Endothelial cell of umbilical vein (primary cell): ENCODE data around the gene C1QB. TPM values are rescaled to one million over a fixed set of nuclear protein-coding genes. Genes with fewer than 3 reads are reported as not detected.

Experiments used
- BruUV-seq: library from RNA; stranded (reverse); fragments of 400-500 nt; replicated peaks from 2 replicates; lab custom pipeline; 2021; lab: Mats Ljungman, UMichigan
- CTCF ChIA-PET: fragments of 300-600, 350-600 bp; sonication (Branson Sonifier 250); formaldehyde crosslinking; loops from one replicate; lab custom pipeline; 2021; ENCODE audit warnings: antibody characterized with exemption, inconsistent platforms; lab: Charles Lee
- POLR2A ChIA-PET: fragments of 300-600, 350-600 bp; sonication (Branson Sonifier 250); formaldehyde crosslinking; loops from one replicate; lab custom pipeline; 2021; ENCODE audit warnings: antibody characterized with exemption, inconsistent platforms; lab: Charles Lee
- DNase-seq: peaks from one replicate; pipeline ENCODE4 v3.0.0-alpha.2; 2011; ENCODE audit warnings: low read depth, low spot score
- FAIRE-seq: peaks from 2 replicates; lab custom pipeline; 2011; peaks lifted over from hg19 to GRCh38; lab: Jason Lieb, UNC
- H2AFZ ChIP-seq: 2 replicates; pipeline ENCODE4 v1.6.0; 2012; ENCODE audit warnings: low read depth, low read length, control low read depth, inconsistent platforms
- H3K27ac ChIP-seq: 2 replicates; pipeline ENCODE4 v1.5.1; 2011; ENCODE audit warnings: low read depth, mild to moderate bottlenecking, control low read depth, low read length, moderate library complexity; ENCODE audit not compliant: insufficient read depth
- H3K27me3 ChIP-seq, 2 experiments: 2 replicates each; pipeline versions ENCODE4 v1.6.0 to v1.6.1; 2011; ENCODE audit warnings: low read length in 2 of 2, mixed read lengths in 1 of 2; ENCODE audit not compliant: control insufficient read depth in 2 of 2, insufficient read depth in 2 of 2
- H3K36me3 ChIP-seq, 2 experiments: 2 replicates in 1 of 2; 3 replicates in 1 of 2; pipeline ENCODE4 v1.5.1; 2011; ENCODE audit warnings: low read length in 2 of 2, mild to moderate bottlenecking in 1 of 2, moderate library complexity in 1 of 2; ENCODE audit not compliant: control insufficient read depth in 2 of 2, insufficient read depth in 2 of 2; ENCODE audit errors: extremely low read depth in 1 of 2
- H3K4me1 ChIP-seq: 3 replicates; pipeline ENCODE4 v1.5.1; 2011; ENCODE audit warnings: mild to moderate bottlenecking, low read length; ENCODE audit not compliant: control insufficient read depth, insufficient read depth; ENCODE audit errors: extremely low read depth
- H3K4me2 ChIP-seq: 2 replicates; pipeline ENCODE4 v1.6.1; 2011; ENCODE audit warnings: low read length, control low read depth, mixed read lengths; ENCODE audit not compliant: insufficient read depth
- H3K4me3 ChIP-seq, 3 experiments: fragments of 200-600 bp in 1 of 3; sonication (generic), shearing (Covaris generic) in 1 of 3; replicated peaks in 1 of 3; 2 replicates each; pipeline ENCODE4 v1.5.1; 2011 to 2016; ENCODE audit warnings: control low read depth in 3 of 3, low read length in 3 of 3, mild to moderate bottlenecking in 2 of 3, inconsistent platforms in 1 of 3, low read depth in 1 of 3, moderate library complexity in 1 of 3; ENCODE audit not compliant: insufficient read depth in 1 of 3
- H3K79me2 ChIP-seq: 2 replicates; pipeline ENCODE4 v1.6.0; 2012; ENCODE audit warnings: low read length, inconsistent platforms; ENCODE audit not compliant: control insufficient read depth, insufficient read depth
- H3K9ac ChIP-seq: replicated peaks from 2 replicates; pipeline ENCODE3; 2011; ENCODE audit warnings: low read length, control low read depth; ENCODE audit not compliant: insufficient read depth; ENCODE audit errors: extremely low read depth
- H3K9me1 ChIP-seq: replicated peaks from 3 replicates; pipeline ENCODE4 v1.6.0; 2011; ENCODE audit warnings: mild to moderate bottlenecking, low read length; ENCODE audit not compliant: control insufficient read depth, insufficient read depth; ENCODE audit errors: extremely low read depth
- H3K9me3 ChIP-seq: replicated peaks from 2 replicates; pipeline ENCODE4 v1.5.1; 2012; ENCODE audit warnings: low read length, inconsistent platforms; ENCODE audit not compliant: control insufficient read depth, insufficient read depth
- H4K20me1 ChIP-seq: replicated peaks from 2 replicates; pipeline ENCODE3; 2011; ENCODE audit warnings: mild to moderate bottlenecking, low read length; ENCODE audit not compliant: control insufficient read depth, insufficient read depth; ENCODE audit errors: extremely low read depth
- EZH2 ChIP-seq: IDR thresholded peaks from 2 replicates; pipeline ENCODE4 v1.6.1; 2012; ENCODE audit warnings: borderline replicate concordance, low read depth, mild to moderate bottlenecking, moderate library complexity, low read length, inconsistent platforms; ENCODE audit not compliant: severe bottlenecking
- FOS ChIP-seq: IDR thresholded peaks from 2 replicates; pipeline ENCODE4 v1.6.1; 2011; ENCODE audit warnings: mild to moderate bottlenecking, low read length, moderate library complexity, borderline replicate concordance; ENCODE audit not compliant: insufficient read depth
- GATA2 ChIP-seq: IDR thresholded peaks from 2 replicates; pipeline ENCODE4 v1.7.0; 2011; ENCODE audit warnings: low read depth, mild to moderate bottlenecking, moderate library complexity, mixed read lengths, low read length; ENCODE audit not compliant: insufficient read length, insufficient read depth
- JUN ChIP-seq: IDR thresholded peaks from 2 replicates; pipeline ENCODE4 v1.6.1; 2011; ENCODE audit warnings: borderline replicate concordance, low read depth; ENCODE audit not compliant: insufficient read length, insufficient read depth
- MYC ChIP-seq: IDR thresholded peaks from one replicate; pipeline ENCODE4 v1.6.1; 2011; ENCODE audit warnings: mild to moderate bottlenecking, low read depth, low read length
- POLR2A ChIP-seq: IDR thresholded peaks from 2 replicates; pipeline ENCODE4 v1.6.1; 2012; ENCODE audit warnings: low read depth, mild to moderate bottlenecking, control low read depth, low read length
- POLR2AphosphoS5 ChIP-seq: IDR thresholded peaks from 2 replicates; pipeline ENCODE4 v1.6.1; 2012; ENCODE audit warnings: low read depth, mild to moderate bottlenecking, control low read depth, low read length, moderate library complexity; ENCODE audit not compliant: insufficient read depth
- dilution Hi-C: fragments of 300-500 bp; cut with MboI; formaldehyde crosslinking; loops from one replicate; pipeline ENCODE4 v1.15.0; 2019; ENCODE audit warnings: low sequenced_read_pairs; ENCODE audit not compliant: extremely low pct_ligation_motif_present
- intact Hi-C: fragments of 100-400 bp; cut with micrococcal nuclease; formaldehyde crosslinking; loops from one replicate; pipeline ENCODE4 v1.10.0; 2022
- polyA plus RNA-seq, 4 experiments: library from polyadenylated mRNA; depleted of rRNA in 3 of 4; stranded (reverse) in 3 of 4; unstranded in 1 of 4; fragments of >200 nt; gene quantifications; 2 replicates each; pipeline versions ENCODE4 v1.2.1 to v1.2.3, GENCODE V29; 2011 to 2012; ENCODE audit warnings: missing spikeins in 1 of 4
- total RNA-seq: library from RNA; stranded (reverse); gene quantifications from 2 replicates; pipeline ENCODE4 v1.2.3, GENCODE V29; 2021
- TF ChIP-seq, protein P1 (sequence below), 2 donors: IDR thresholded peaks; 1 replicate in 1 of 2; 2 replicates in 1 of 2; pipeline ENCODE4 v1.5.1; 2011; ENCODE audit warnings: low read length in 2 of 2, mild to moderate bottlenecking in 2 of 2, moderate library complexity in 2 of 2, control low read depth in 1 of 2, inconsistent platforms in 1 of 2, low read depth in 1 of 2; ENCODE audit not compliant: insufficient read depth in 1 of 2; ENCODE audit errors: extremely low read depth in 1 of 2
- TF ChIP-seq, protein P2 (sequence below): IDR thresholded peaks from 2 replicates; pipeline ENCODE4 v1.6.1; 2011; ENCODE audit not compliant: insufficient read depth, insufficient read length

C1QB gene
- total and polyA plus RNA-seq, 2 donors (not counting 3 experiments of a cell fraction or from before 2014, with no cell fraction given) = not detected

DNA sequence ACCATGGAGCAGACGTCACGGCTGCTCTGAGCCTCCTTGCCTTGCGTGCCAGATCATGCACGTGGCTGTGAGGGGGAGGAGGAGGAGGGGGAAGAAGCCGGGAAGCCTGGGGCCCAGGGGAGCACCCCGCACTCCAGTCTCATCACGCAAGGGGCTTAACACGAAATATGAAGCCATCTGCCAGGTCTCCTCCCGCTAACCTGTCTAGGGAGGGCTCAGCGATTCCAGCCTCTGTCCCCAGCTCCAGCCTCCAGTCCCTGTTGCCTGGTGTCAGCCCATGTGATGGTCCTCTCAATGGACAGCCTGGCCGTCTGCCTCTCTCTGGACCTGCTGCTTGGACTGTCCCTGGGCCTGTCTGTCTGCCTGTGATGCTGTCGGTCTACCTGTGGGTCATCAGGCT is 39.1 kb upstream of the C1QB start:
- no TSS peak for BruUV-seq
- intact Hi-C loops (no loop called here), dilution Hi-C loops (no loop called here)
- no peaks in the 10 kb centered on the region for H3K4me1 ChIP-seq
- no peaks in the 10 kb centered on the region for H3K9me1 ChIP-seq
- no peak overlapping the region for H3K27ac ChIP-seq
- no peaks in the 10 kb centered on the region for H3K9me3 ChIP-seq
- H3K4me2 ChIP-seq = no peak overlapping the region
- H3K9ac ChIP-seq = no peak overlapping the region
- H3K79me2 ChIP-seq = no peaks in the 10 kb centered on the region
- no peak overlapping the region for H2AFZ ChIP-seq
- no peak for DNase-seq
- TF ChIP-seq, protein P1, sequence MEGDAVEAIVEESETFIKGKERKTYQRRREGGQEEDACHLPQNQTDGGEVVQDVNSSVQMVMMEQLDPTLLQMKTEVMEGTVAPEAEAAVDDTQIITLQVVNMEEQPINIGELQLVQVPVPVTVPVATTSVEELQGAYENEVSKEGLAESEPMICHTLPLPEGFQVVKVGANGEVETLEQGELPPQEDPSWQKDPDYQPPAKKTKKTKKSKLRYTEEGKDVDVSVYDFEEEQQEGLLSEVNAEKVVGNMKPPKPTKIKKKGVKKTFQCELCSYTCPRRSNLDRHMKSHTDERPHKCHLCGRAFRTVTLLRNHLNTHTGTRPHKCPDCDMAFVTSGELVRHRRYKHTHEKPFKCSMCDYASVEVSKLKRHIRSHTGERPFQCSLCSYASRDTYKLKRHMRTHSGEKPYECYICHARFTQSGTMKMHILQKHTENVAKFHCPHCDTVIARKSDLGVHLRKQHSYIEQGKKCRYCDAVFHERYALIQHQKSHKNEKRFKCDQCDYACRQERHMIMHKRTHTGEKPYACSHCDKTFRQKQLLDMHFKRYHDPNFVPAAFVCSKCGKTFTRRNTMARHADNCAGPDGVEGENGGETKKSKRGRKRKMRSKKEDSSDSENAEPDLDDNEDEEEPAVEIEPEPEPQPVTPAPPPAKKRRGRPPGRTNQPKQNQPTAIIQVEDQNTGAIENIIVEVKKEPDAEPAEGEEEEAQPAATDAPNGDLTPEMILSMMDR (IDR thresholded peaks at IDR 0.05; ENCODE audit: extremely low read depth in 1 of 2, insufficient read depth in 1 of 2, low read depth in 1 of 2, low read length in 2 of 2) = no peak
- TF ChIP-seq MYC = no peak
- TF ChIP-seq POLR2A = no peak
- no peak for TF ChIP-seq JUN
- TF ChIP-seq POLR2AphosphoS5 = no peak
- TF ChIP-seq EZH2 = no peak
- TF ChIP-seq FOS = no peak
- TF ChIP-seq, protein P2, sequence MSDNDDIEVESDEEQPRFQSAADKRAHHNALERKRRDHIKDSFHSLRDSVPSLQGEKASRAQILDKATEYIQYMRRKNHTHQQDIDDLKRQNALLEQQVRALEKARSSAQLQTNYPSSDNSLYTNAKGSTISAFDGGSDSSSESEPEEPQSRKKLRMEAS = no peak
- no peak for TF ChIP-seq GATA2
- no peaks in the 10 kb centered on the region for H4K20me1 ChIP-seq
- no peak overlapping the region for H3K4me3 ChIP-seq
- H3K27me3 ChIP-seq = peaks cover 0 to 2% of the 10 kb centered on the region in 2 experiments
- no peaks in the 10 kb centered on the region for H3K36me3 ChIP-seq
- no peak for FAIRE-seq
- POLR2A ChIA-PET = no interaction called here
- CTCF ChIA-PET = no interaction called here
